HEK293 (cell line): Measurements from ENCODE around the gene ACOT8.

Experiments used
- CTCF ChIA-PET: fragments of 350-600 bp; formaldehyde crosslinking; extraction: SDS; loops from one replicate; lab custom pipeline; 2021; ENCODE audit warnings: antibody characterized with exemption; lab: Yijun Ruan, JAX
- POLR2A ChIA-PET: fragments of 300-600 bp; formaldehyde crosslinking; extraction: SDS; loops from one replicate; lab custom pipeline; 2020; ENCODE audit warnings: antibody characterized with exemption, inconsistent platforms; lab: Yijun Ruan, JAX
- H3K27ac ChIP-seq: fragments of 200-500 bp; sonication (Bioruptor generic); 2 replicates; pipeline ENCODE4 v1.5.1; 2014; ENCODE audit warnings: low read depth, low read length, control low read depth, inconsistent platforms; ENCODE audit errors: extremely low read depth
- H3K36me3 ChIP-seq, 2 experiments: fragments of 200-500 bp in 1 of 2; sonication (Bioruptor generic) in 1 of 2; 1 replicate in 1 of 2; 2 replicates in 1 of 2; pipeline ENCODE4 v1.5.1; 2014 to 2017; ENCODE audit warnings: inconsistent platforms in 2 of 2, low read length in 2 of 2; ENCODE audit not compliant: control insufficient read depth in 2 of 2, insufficient read depth in 1 of 2
- H3K4me1 ChIP-seq: fragments of 200-500 bp; sonication (Bioruptor generic); 2 replicates; pipeline ENCODE4 v1.5.1; 2014; ENCODE audit warnings: mild to moderate bottlenecking, low read length, inconsistent platforms; ENCODE audit not compliant: control insufficient read depth, insufficient read depth
- H3K4me3 ChIP-seq: 2 replicates; pipeline ENCODE4 v1.5.1; 2011; ENCODE audit warnings: low read depth, mild to moderate bottlenecking, control low read depth, low read length, moderate library complexity
- H3K9me3 ChIP-seq: fragments of 200-500 bp; sonication (Bioruptor generic); 2 replicates; pipeline ENCODE4 v1.5.1; 2014; ENCODE audit warnings: low read depth, low read length, inconsistent platforms; ENCODE audit not compliant: control insufficient read depth, insufficient read depth
- IKZF3 ChIP-seq: fragments of 450-650 bp; IDR thresholded peaks from 2 replicates; pipeline ENCODE4 v1.5.0; 2018; ENCODE audit warnings: missing biosample characterization, mild to moderate bottlenecking, missing genetic modification characterization, moderate library complexity
- KLF17 ChIP-seq: fragments of 450-650 bp; formaldehyde crosslinking; IDR thresholded peaks from 2 replicates; pipeline ENCODE4 v1.5.1; 2016; ENCODE audit warnings: missing biosample characterization, missing genetic modification characterization
- PRDM1 ChIP-seq: fragments of 450-650 bp; formaldehyde crosslinking; IDR thresholded peaks from 2 replicates; pipeline ENCODE4; 2016; ENCODE audit warnings: missing biosample characterization, missing genetic modification characterization
- SP3 ChIP-seq: fragments of 450-650 bp; formaldehyde crosslinking; IDR thresholded peaks from 2 replicates; pipeline ENCODE4 v1.5.1; 2016; ENCODE audit warnings: missing biosample characterization, missing genetic modification characterization
- WT1 ChIP-seq: fragments of 450-650 bp; formaldehyde crosslinking; IDR thresholded peaks from 2 replicates; pipeline ENCODE4 v1.5.1; 2016; ENCODE audit warnings: missing biosample characterization, missing genetic modification characterization
- ZBTB49 ChIP-seq: fragments of 450-650 bp; formaldehyde crosslinking; IDR thresholded peaks from 2 replicates; pipeline ENCODE4 v1.5.1; 2016; ENCODE audit warnings: missing biosample characterization, missing genetic modification characterization, low read depth
- ZNF184 ChIP-seq: fragments of 450-650 bp; IDR thresholded peaks from 2 replicates; pipeline ENCODE4 v1.5.1; 2018; ENCODE audit warnings: missing biosample characterization, mild to moderate bottlenecking, missing genetic modification characterization
- ZNF221 ChIP-seq: fragments of 450-650 bp; formaldehyde crosslinking; IDR thresholded peaks from 2 replicates; pipeline ENCODE4 v1.5.1; 2017; ENCODE audit warnings: missing biosample characterization, missing genetic modification characterization, borderline replicate concordance
- ZNF510 ChIP-seq: fragments of 450-650 bp; formaldehyde crosslinking; IDR thresholded peaks from 2 replicates; pipeline ENCODE4 v1.5.1; 2018; ENCODE audit warnings: mild to moderate bottlenecking, missing genetic modification characterization, missing biosample characterization; ENCODE audit not compliant: insufficient replicate concordance
- ZNF571 ChIP-seq: fragments of 450-650 bp; formaldehyde crosslinking; IDR thresholded peaks from 2 replicates; pipeline ENCODE4 v1.5.0; 2017; ENCODE audit warnings: missing biosample characterization, missing genetic modification characterization
- ZNF621 ChIP-seq: fragments of 450-650 bp; formaldehyde crosslinking; IDR thresholded peaks from 2 replicates; pipeline ENCODE4 v1.5.1; 2017; ENCODE audit warnings: missing biosample characterization, missing genetic modification characterization
- ZNF639 ChIP-seq: fragments of 450-650 bp; formaldehyde crosslinking; IDR thresholded peaks from 2 replicates; pipeline ENCODE4 v1.5.1; 2016; ENCODE audit warnings: missing biosample characterization, missing genetic modification characterization
- ZNF660 ChIP-seq: fragments of 450-650 bp; IDR thresholded peaks from 2 replicates; pipeline ENCODE4 v1.5.1; 2018; ENCODE audit warnings: missing biosample characterization, mild to moderate bottlenecking, missing genetic modification characterization
- ZNF785 ChIP-seq: fragments of 450-650 bp; formaldehyde crosslinking; IDR thresholded peaks from 2 replicates; pipeline ENCODE4 v1.5.1; 2016; ENCODE audit warnings: missing biosample characterization, missing genetic modification characterization
- TF ChIP-seq, protein P1 (sequence below): fragments of 450-650 bp; formaldehyde crosslinking; IDR thresholded peaks from 2 replicates; pipeline ENCODE4 v1.5.1; 2016; ENCODE audit warnings: missing biosample characterization, missing genetic modification characterization
- TF ChIP-seq, protein P2 (sequence below): fragments of 450-650 bp; formaldehyde crosslinking; IDR thresholded peaks from 2 replicates; pipeline ENCODE4 v1.5.1; 2016; ENCODE audit warnings: missing biosample characterization, missing genetic modification characterization, low read depth
- TF ChIP-seq, protein P3 (sequence below): sonication (generic); formaldehyde crosslinking; IDR thresholded peaks from 2 replicates; pipeline ENCODE4 v1.8.1; 2022; ENCODE audit warnings: mild to moderate bottlenecking, moderate library complexity, missing genetic modification reagents

ACOT8 gene

DNA sequence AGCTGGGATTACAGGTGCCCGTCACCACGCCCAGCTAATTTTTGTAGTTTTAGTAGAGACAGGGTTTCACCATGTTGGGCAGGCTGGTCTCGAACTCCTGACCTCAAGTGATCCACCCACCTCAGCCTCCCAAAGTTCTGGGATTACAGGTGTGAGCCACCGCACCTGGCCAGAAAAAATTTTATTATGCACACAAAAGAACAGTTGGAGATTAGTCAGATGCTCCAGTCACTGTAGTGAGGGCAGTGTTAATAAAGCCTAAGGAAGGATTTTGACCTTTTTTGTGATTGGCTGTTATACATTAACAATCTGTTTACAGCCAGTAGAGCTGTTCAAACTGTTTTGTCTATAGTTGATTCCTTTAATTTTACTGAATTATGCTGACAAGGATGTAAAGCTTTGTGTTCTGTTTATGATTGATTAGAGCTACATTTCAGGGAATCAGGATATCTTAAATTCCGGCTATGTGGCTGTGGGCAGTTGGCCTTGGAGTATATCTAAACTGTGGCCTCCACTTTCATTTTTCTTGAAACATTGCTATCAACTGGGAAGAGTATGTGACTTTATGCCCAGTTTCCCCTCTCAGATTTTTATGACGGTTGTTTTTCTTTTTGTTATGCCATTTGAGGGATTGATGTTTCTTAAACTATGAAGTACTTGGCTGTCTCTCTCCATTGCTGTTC lies 10.1 kb upstream of the ACOT8 start (continued):
- TF ChIP-seq, protein P1, sequence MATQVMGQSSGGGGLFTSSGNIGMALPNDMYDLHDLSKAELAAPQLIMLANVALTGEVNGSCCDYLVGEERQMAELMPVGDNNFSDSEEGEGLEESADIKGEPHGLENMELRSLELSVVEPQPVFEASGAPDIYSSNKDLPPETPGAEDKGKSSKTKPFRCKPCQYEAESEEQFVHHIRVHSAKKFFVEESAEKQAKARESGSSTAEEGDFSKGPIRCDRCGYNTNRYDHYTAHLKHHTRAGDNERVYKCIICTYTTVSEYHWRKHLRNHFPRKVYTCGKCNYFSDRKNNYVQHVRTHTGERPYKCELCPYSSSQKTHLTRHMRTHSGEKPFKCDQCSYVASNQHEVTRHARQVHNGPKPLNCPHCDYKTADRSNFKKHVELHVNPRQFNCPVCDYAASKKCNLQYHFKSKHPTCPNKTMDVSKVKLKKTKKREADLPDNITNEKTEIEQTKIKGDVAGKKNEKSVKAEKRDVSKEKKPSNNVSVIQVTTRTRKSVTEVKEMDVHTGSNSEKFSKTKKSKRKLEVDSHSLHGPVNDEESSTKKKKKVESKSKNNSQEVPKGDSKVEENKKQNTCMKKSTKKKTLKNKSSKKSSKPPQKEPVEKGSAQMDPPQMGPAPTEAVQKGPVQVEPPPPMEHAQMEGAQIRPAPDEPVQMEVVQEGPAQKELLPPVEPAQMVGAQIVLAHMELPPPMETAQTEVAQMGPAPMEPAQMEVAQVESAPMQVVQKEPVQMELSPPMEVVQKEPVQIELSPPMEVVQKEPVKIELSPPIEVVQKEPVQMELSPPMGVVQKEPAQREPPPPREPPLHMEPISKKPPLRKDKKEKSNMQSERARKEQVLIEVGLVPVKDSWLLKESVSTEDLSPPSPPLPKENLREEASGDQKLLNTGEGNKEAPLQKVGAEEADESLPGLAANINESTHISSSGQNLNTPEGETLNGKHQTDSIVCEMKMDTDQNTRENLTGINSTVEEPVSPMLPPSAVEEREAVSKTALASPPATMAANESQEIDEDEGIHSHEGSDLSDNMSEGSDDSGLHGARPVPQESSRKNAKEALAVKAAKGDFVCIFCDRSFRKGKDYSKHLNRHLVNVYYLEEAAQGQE (tag by site-specific recombination), result no peak
- TF ChIP-seq IKZF3, result no peak

GRCh38 chr20:45866454-45866853 lies 9.3 kb upstream of the ACOT8 start:
- POLR2A ChIA-PET, result interaction anchor here (0.7 kb wide), 3 partner anchors 62 to 326 kb away, joined by 3 to 6 read pairs (median 5); no protein-coding TSS in a partner anchor
- CTCF ChIA-PET, result no interaction called here
- Histone ChIP-seq H3K4me1 (no peaks in the 10 kb centered on the region; the same call in 1 of the 2 replicates), H3K27ac (no peak overlapping the region), H3K4me3 (no peak overlapping the region), H3K9me3 (no peaks in the 10 kb centered on the region), H3K36me3 (no peaks in the 10 kb centered on the region; a peak in 1 of 3 replicates)
- TF ChIP-seq ZBTB49 (tag by site-specific recombination) (no peak), ZNF221 (tag by site-specific recombination) (no peak), ZNF785 (no peak), ZNF621 (tag by site-specific recombination) (no peak), ZNF510 (tag by site-specific recombination) (no peak), SP3 (tag by site-specific recombination) (no peak), ZNF639 (tag by site-specific recombination) (no peak), KLF17 (no peak), PRDM1 (tag by site-specific recombination) (no peak), ZNF660 (tag by site-specific recombination) (no peak), ZNF571 (tag by site-specific recombination) (no peak), ZNF184 (tag by site-specific recombination) (no peak), WT1 (tag by site-specific recombination) (no peak)
- TF ChIP-seq, protein P2, sequence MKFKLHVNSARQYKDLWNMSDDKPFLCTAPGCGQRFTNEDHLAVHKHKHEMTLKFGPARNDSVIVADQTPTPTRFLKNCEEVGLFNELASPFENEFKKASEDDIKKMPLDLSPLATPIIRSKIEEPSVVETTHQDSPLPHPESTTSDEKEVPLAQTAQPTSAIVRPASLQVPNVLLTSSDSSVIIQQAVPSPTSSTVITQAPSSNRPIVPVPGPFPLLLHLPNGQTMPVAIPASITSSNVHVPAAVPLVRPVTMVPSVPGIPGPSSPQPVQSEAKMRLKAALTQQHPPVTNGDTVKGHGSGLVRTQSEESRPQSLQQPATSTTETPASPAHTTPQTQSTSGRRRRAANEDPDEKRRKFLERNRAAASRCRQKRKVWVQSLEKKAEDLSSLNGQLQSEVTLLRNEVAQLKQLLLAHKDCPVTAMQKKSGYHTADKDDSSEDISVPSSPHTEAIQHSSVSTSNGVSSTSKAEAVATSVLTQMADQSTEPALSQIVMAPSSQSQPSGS, result no peak
- TF ChIP-seq, protein P3, sequence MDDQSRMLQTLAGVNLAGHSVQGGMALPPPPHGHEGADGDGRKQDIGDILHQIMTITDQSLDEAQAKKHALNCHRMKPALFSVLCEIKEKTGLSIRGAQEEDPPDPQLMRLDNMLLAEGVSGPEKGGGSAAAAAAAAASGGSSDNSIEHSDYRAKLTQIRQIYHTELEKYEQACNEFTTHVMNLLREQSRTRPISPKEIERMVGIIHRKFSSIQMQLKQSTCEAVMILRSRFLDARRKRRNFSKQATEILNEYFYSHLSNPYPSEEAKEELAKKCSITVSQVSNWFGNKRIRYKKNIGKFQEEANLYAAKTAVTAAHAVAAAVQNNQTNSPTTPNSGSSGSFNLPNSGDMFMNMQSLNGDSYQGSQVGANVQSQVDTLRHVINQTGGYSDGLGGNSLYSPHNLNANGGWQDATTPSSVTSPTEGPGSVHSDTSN (CRISPR knock-in tag), result no peak
